ENCODE results near the gene CGB2.
A peak's percentile ranks its signal among the peaks of the same experiment; 100 is the strongest.
"Not testable (repeated sequence)": the region's sequence is repeated elsewhere in the genome, so short reads cannot be mapped to it uniquely, and the experiment has no call there.

CGB2 gene

GRCh38 chr19:49019242-49019932 is 12.3 kb upstream of the CGB2 start:
- peak; percentile 20; the same call in 1 of the 2 replicates for TF ChIP-seq CTCF (conservative IDR thresholded peaks at IDR 0.05)
- H3K27ac ChIP-seq = no peak overlapping the region; the same call in 1 of the 2 replicates

DNA sequence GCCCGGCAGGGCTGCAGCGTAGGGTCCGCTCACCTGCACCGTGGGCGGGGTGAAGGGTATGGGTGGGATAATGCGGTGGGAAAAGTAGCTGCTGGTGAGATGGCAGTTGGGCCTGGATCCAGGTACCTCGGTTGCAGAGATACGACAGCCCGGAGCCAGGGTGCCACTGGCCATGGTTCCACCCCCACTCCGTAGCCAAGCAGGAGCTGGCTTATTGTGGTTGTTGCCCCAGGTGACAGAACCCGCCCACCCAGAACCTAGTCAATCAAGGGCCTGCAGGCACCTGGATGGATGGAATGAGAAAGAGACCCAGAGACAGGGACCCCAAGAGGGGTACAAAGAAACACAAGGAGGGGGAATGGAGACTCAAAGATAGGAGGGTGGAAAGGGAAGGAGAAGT is 11.3 kb upstream of the CGB2 start:
- TF ChIP-seq CTCF (conservative IDR thresholded peaks at IDR 0.05) = no peak
- H3K27ac ChIP-seq = no peak overlapping the region

- no peak for TF ChIP-seq CTCF (conservative IDR thresholded peaks at IDR 0.05)
- no peak overlapping the region for H3K27ac ChIP-seq
These were observed 10.5 kb upstream of the CGB2 start for GRCh38 chr19:49020931-49021895.

DNA sequence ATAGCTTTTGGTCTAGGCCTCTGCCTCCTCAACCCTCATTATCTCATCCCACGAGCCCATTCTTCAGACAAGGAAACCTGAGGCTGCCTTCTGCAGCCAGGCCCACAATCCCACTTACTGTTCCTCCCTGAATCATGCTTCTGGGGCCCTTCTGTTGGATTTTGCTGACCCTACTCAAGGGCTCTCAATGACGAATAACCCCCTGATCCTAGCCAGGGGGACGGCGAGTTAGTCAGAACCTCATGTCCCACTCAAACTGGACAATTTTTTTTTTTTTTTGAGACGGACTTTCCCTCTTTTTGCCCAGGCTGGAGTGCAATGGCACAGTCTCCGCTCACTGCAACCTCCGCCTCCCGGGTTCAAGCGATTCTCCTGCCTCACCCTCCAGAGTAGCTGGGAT is 9.6 kb upstream of the CGB2 start:
- no peak for TF ChIP-seq CTCF (conservative IDR thresholded peaks at IDR 0.05)

DNA sequence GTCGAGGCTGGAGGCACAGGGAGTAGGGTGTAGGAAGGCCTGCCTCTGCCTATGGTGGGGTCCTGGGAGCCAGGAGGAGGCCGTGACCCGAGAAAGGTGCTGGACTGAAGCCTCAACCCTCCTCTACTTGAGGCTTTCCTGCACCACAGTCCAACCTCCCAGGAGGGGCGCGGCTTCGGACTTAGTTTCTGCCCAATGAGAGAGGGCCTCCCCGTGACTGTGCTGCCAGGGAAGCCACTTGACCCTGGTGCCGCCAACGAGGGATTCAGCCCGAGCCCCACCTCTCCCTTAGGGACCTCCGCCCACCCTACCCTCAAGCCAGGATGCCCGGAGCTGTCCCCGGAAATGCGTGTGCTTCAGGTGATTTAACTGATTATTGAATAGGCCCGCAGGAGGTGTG is 7.5 kb upstream of the CGB2 start, which contains the start of gene CGB3:
CGB3 (minus strand) TSS at position 101 of the 400 bp plus-strand sequence. CDS start 362 bp downstream, outside the sequence.
- H3K27ac ChIP-seq = not testable (repeated sequence)

More for the DNA sequence above, 9.6 kb upstream of the CGB2 start:
- H3K27ac ChIP-seq = no peak overlapping the region

DNA sequence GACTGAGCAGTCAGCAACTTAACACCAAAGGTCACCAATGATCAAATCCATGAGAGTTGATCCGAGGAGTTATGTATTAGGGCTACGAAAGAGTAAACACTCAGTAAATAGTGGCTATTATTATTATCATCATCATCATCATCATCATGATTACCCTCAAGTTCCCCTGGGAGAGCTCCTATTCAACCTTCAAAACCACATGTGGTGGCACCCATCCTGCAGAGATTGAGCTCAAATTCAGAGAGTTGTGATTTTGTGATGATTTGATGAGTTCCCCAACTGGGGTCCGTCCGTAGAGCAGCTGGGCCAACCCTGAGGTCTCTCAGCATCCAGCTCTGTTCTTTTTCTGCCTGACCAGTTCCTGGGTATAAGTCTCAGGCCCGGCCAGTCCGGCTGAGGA is 6.6 kb upstream of the CGB2 start:
- H3K27ac ChIP-seq = not testable (repeated sequence)

- not testable (repeated sequence) for H3K27ac ChIP-seq
These were observed 6.1 kb upstream of the CGB2 start for GRCh38 chr19:49025599-49025998.

GRCh38 chr19:49028686-49029085 is 3.0 kb upstream of the CGB2 start:
- not testable (repeated sequence) for H3K27ac ChIP-seq

- not testable (repeated sequence) for H3K27ac ChIP-seq
These were observed 1.9 kb upstream of the CGB2 start for GRCh38 chr19:49029749-49030148.

GRCh38 chr19:49030323-49030722 is 1.4 kb upstream of the CGB2 start:
- not testable (repeated sequence) for H3K27ac ChIP-seq

- not testable (repeated sequence) for H3K27ac ChIP-seq
These were observed 5.1 kb downstream of the CGB2 start, which contains the start of gene CGB1 for GRCh38 chr19:49036815-49037214. CGB1 (minus strand) TSS chr19:49036895; CDS start chr19:49036711, 184 bp downstream.

DNA sequence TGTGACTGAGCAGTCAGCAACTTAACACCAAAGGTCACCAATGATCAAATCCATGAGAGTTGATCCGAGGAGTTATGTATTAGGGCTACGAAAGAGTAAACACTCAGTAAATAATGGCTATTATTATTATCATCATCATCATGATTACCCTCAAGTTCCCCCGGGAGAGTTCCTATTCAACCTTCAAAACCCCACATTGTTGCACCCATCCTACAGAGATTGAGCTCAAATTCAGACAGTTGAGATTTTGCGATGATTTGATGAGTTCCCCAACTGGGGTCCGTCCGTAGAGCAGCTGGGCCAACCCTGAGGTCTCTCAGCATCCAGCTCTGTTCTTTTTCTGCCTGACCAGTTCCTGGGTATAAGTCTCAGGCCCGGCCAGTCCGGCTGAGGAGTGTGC is 6.4 kb downstream of the CGB2 start:
- H3K27ac ChIP-seq = not testable (repeated sequence)

GRCh38 chr19:49038557-49039276 is 7.0 kb downstream of the CGB2 start:
- H3K27ac ChIP-seq = not testable (repeated sequence)

GRCh38 chr19:49039736-49040135 is 8.0 kb downstream of the CGB2 start:
- H3K27ac ChIP-seq = not testable (repeated sequence)

All from VCaP (cell line).